Measurements from ENCODE around the gene HEATR5A.

The HEATR5A gene

DNA sequence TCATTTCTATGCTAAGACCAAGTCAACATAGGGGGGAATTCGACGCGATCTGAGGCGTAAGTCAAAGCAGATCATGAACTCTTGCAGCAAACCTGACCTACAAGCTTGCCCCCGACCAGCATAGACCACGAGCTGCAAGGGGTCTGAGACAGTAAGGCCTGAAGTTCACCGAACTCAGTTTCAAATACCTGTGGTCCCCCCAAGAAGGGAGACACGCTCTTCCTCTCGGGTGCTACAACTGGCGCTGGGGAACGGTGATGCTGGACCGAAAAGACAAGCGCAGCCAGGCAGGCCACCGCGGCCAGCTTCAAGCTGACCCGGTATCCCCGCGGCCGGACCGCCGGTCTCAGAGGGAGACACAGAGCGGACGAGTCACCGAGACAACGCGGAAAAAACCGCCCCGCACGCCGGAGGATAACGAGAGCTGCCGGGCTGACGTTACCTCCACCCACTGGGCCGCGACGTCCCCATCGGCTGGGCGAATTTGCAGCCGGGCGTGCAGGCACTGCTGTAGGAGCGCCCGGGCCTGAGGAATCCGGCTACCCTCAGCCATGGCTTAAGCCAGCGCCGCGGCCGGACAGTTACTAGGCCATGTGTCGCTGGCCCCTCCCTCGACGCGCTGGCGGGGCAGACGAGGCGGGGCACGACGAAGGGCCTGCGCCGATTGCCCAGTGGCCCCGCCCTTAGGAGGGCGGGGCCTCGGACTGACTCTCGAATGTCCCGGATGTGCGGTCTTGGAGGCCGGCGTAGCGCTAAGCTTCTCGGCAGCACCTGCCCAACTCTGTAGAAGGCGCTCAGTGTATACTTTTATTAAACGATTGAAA, 36.7 kb upstream of the HEATR5A start, which contains the start of gene DTD2:
TSS of gene DTD2 (minus strand) at position 666 of the 824 bp plus-strand sequence. CDS start at position 553, 113 bp downstream.
- TF ChIP-seq, protein P1, sequence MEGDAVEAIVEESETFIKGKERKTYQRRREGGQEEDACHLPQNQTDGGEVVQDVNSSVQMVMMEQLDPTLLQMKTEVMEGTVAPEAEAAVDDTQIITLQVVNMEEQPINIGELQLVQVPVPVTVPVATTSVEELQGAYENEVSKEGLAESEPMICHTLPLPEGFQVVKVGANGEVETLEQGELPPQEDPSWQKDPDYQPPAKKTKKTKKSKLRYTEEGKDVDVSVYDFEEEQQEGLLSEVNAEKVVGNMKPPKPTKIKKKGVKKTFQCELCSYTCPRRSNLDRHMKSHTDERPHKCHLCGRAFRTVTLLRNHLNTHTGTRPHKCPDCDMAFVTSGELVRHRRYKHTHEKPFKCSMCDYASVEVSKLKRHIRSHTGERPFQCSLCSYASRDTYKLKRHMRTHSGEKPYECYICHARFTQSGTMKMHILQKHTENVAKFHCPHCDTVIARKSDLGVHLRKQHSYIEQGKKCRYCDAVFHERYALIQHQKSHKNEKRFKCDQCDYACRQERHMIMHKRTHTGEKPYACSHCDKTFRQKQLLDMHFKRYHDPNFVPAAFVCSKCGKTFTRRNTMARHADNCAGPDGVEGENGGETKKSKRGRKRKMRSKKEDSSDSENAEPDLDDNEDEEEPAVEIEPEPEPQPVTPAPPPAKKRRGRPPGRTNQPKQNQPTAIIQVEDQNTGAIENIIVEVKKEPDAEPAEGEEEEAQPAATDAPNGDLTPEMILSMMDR (IDR thresholded peaks at IDR 0.05; ENCODE audit: low read depth, low read length, missing control alignments) = no peak
- DNase-seq (ENCODE audit: low read depth) = peak; percentile 82
- H3K4me3 ChIP-seq (ENCODE audit: low read depth, low read length) = peak within 1 kb of the TSS; percentile 56

DNA sequence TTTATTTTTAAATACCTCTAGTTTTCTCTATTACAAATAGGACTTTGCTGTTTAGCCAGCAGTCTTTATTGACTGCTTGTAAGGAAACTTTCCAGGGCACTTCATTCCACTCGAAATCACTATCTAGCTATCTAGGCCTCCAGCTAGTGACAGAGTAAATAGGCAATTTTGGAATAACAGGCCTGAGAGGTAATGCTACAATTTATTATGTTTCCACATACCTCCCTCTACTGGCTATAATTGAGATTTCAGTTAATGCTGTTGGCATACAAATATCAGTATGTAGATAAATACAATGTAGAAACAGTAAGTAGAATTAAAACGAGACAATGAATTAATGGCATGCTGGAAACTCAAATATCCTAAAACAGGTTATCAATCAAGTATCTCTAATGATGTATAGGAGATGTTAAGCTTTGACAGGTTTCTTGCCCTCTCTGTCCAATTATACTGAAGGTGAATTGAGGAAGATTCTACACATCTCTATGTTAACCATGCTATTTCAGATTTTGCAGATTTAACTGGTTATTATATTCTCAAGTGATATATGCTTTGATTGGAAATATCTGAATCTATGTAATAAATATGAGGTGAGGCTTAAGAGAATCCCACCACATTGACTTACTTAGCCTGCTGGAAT, 29.7 kb upstream of the HEATR5A start:
- TF ChIP-seq, protein P1 (IDR thresholded peaks at IDR 0.05; ENCODE audit: low read depth, low read length, missing control alignments) = peak; percentile 49
- H3K4me3 ChIP-seq (ENCODE audit: low read depth, low read length) = no peak overlapping the region
- DNase-seq (ENCODE audit: low read depth) = no peak

DNA sequence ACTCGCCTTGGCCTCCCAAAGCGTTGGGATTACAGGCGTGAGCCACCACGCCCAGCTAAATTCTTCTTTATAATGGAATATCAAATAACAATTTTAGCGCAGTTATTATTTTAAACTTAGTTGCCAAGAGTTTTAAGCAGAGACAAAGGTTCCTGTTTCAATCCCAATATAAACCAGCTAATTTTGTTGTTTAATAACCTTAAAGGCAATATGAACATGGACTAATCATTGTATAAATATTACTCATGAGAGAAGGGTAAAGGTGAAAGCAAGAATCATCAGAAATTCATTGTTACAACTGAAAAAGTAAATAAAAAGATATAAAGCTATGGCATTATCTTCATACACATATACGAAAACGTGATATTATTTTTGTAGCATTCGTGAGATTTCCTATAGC, 28.8 kb upstream of the HEATR5A start:
- TF ChIP-seq, protein P1 (IDR thresholded peaks at IDR 0.05; ENCODE audit: low read depth, low read length, missing control alignments) = no peak
- no peak for DNase-seq (ENCODE audit: low read depth)
- H3K4me3 ChIP-seq (ENCODE audit: low read depth, low read length) = no peak overlapping the region

DNA sequence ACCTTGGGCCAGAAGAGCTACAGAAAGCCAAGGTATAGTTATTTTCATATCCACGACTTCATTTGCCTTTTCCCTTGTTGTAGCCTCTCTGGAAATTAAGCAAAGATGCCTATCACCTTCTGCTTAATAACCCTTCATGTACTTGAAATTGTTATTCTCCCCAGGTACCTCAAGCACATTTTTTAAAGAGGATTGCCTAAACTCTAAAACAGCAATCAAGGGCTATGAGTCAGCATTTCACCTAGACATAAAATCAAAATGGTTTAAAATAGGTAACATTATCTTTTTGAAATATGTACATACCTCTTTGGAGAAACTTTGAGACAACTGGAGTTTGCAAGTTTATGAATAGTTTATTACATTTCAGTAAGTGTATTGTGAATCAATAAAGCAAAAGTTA, 25.4 kb upstream of the HEATR5A start:
- TF ChIP-seq, protein P1 (IDR thresholded peaks at IDR 0.05; ENCODE audit: low read depth, low read length, missing control alignments) = no peak
- DNase-seq (ENCODE audit: low read depth) = no peak
- H3K4me3 ChIP-seq (ENCODE audit: low read depth, low read length) = no peak overlapping the region

DNA sequence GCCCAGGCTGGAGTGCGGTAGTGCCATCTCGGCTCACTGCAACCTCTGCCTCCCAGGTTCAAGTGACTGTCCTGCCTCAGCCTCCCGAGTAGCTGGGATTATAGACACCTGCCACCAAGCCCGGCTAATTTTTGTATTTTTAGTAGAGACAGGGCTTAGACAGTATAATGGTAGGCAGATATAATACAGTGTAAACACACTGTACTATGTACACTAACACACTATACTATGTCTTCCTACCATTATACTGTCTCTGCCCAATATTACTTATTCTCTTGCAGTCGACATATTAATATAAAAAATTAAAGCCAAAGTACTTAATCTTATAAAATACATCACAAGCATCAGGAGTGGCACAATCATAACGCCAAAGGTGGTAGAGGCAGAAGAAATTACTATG, 21.9 kb upstream of the HEATR5A start:
- TF ChIP-seq, protein P1 (IDR thresholded peaks at IDR 0.05; ENCODE audit: low read depth, low read length, missing control alignments) = no peak
- no peak overlapping the region for H3K4me3 ChIP-seq (ENCODE audit: low read depth, low read length)
- DNase-seq (ENCODE audit: low read depth) = no peak

DNA sequence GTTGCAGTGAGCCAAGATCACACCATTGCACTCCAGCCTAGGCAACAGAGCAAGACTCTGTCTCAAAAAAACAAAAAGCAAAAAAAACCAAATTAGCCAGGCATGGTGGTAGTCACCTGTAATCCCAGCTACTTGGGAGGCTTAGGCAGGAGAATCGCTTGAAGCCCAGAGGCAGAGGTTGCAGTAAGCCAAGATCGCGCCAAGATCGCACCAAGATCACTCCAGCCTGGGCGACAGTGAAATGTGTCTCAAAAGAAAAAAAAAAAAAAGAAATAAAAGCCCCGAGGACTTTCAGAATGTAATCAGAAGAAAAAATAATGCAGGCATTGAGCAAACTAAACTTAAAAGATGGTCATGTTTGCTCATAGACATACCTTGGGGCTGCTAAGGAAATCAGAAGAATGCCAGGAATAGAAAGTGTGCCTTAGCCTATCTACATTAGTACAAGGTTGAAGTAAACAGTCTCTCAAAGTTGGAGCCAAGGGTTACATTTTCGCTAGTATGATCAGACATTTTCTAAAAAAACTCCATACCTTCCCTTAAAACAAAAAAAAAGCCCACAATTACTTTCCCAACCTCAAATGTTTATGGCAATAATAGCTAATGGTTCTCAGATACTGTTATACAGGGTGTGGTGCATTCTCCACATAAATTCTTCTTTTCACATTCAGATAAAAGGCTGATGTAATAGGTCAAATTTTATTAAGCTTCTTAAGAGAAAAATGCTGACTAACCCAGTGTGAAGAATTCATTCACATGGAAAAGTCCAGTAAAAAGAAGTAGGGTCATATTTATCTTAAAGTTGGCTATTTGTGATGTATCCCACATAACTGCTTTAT, 21.1 kb upstream of the HEATR5A start:
- H3K4me3 ChIP-seq (ENCODE audit: low read depth, low read length) = no peak overlapping the region
- no peak for DNase-seq (ENCODE audit: low read depth)
- TF ChIP-seq, protein P1 (IDR thresholded peaks at IDR 0.05; ENCODE audit: low read depth, low read length, missing control alignments) = no peak
